Spleen (tissue), 7 donors: ENCODE measurements around the gene PITPNM1.

ENCODE experiments used
- POLR2A ChIP-seq, 3 donors: fragments of 450-650 bp; IDR thresholded peaks; one replicate each; pipeline ENCODE4 v1.5.1; 2017; ENCODE audit warnings: antibody characterized with exemption in 3 of 3, mild to moderate bottlenecking in 1 of 3
- POLR2AphosphoS5 ChIP-seq, 3 donors: sonication (generic); formaldehyde crosslinking; IDR thresholded peaks; one replicate each; pipeline ENCODE4 v1.5.1; 2017; ENCODE audit warnings: antibody characterized with exemption in 3 of 3
- TF ChIP-seq, protein P1 (sequence below), 11 experiments: fragments of 200-600 bp in 7 of 11; fragments of 450-650 bp in 4 of 11; sonication (generic) in 4 of 11; IDR thresholded peaks in 8 of 11; conservative IDR thresholded peaks in 3 of 11; 1 replicate in 7 of 11; 2 replicates in 4 of 11; pipeline versions ENCODE4 v1.4.0 to v1.8.0; 2016 to 2021; ENCODE audit warnings: antibody characterized with exemption in 11 of 11, inconsistent platforms in 4 of 11, mild to moderate bottlenecking in 1 of 11
- donor health status: DM: no; HTN: no; CAD: no; lungs with moderate emphysema.
- donor health status: DM: no; HTN: no; CAD: no.
- donor health status: DM: no; HTN: no; CAD: no.

DNA sequence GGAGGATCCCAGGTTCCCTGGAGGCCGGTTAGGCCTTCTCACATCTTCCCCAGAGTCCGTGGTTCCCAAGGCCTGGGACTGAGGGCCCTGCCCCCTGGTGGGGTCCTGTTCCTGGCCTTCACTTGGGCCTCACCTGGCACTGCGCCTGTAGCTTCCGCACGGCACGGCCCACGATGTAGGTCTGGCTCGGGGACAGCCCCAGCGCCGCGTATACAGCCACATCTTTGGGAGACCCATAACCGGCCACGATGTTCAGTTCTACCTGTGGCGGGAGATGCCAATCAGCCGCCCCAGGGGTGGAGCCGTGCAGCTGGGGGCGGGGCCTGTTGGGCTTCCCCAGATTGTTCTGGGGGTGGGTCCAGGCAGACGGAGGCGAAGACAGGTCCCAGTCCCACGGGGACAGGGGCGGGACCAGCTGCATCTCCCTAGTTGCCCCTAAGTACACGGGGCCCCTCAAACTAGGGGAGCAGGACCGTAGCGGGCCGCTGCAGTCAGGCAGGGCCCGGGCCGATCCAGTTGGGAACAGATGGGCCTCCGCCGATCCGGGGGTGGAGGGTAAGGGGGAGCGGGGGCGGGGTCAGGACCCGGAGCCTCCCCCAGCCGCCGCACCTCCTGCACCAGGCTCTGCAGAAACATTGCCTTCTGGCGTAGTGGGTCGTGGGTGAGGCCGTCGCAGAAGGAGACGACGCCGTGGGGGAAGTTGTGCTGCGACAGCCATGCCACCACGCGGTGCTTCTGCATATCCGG lies 12.2 kb downstream of the PITPNM1 start:
- TF ChIP-seq POLR2A (IDR thresholded peaks at IDR 0.05) (no peak), POLR2AphosphoS5 (IDR thresholded peaks at IDR 0.05) (peak; percentile 21 to 64 (median 29))
- TF ChIP-seq, protein P1, sequence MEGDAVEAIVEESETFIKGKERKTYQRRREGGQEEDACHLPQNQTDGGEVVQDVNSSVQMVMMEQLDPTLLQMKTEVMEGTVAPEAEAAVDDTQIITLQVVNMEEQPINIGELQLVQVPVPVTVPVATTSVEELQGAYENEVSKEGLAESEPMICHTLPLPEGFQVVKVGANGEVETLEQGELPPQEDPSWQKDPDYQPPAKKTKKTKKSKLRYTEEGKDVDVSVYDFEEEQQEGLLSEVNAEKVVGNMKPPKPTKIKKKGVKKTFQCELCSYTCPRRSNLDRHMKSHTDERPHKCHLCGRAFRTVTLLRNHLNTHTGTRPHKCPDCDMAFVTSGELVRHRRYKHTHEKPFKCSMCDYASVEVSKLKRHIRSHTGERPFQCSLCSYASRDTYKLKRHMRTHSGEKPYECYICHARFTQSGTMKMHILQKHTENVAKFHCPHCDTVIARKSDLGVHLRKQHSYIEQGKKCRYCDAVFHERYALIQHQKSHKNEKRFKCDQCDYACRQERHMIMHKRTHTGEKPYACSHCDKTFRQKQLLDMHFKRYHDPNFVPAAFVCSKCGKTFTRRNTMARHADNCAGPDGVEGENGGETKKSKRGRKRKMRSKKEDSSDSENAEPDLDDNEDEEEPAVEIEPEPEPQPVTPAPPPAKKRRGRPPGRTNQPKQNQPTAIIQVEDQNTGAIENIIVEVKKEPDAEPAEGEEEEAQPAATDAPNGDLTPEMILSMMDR (IDR thresholded peaks at IDR 0.05 in 8 of 11, conservative IDR thresholded peaks at IDR 0.05 in 3 of 11), result no peak
